Activated T-cell treated with anti-CD3 and anti-CD28 coated beads, Interleukin-2, amount 50 U/mL, for 24 hours (primary cell): Measurements from ENCODE around the gene BEGAIN.
A peak's percentile ranks its signal among the peaks of the same experiment; 100 is the strongest.

ENCODE experiments used
- DNase-seq: peaks from one replicate; pipeline ENCODE4 v3.0.0-alpha.2; 2020
- H3K27ac Mint-ChIP-seq: 2 replicates; pipeline ENCODE4 v1.8.0; 2020; ENCODE audit warnings: mild to moderate bottlenecking, mixed read lengths
- H3K27me3 Mint-ChIP-seq: 2 replicates; pipeline ENCODE4 v1.8.0; 2020; ENCODE audit warnings: mixed read lengths
- H3K36me3 Mint-ChIP-seq: 2 replicates; pipeline ENCODE4 v1.8.0; 2020; ENCODE audit warnings: low read depth, mixed read lengths
- H3K4me1 Mint-ChIP-seq: 2 replicates; pipeline ENCODE4 v1.8.0; 2020; ENCODE audit warnings: low read depth, mixed read lengths
- H3K4me3 Mint-ChIP-seq: 2 replicates; pipeline ENCODE4 v1.8.0; 2020; ENCODE audit warnings: mild to moderate bottlenecking, moderate library complexity, mixed read lengths
- H3K9me3 Mint-ChIP-seq: 2 replicates; pipeline ENCODE4 v1.8.0; 2020; ENCODE audit warnings: mixed read lengths

BEGAIN gene

GRCh38 chr14:100585448-100586152, 1.6 kb downstream of the BEGAIN start:
- H3K27me3 Mint-ChIP-seq: peaks cover 36% of the 10 kb centered on the region
- H3K36me3 Mint-ChIP-seq: no peaks in the 10 kb centered on the region
- peak overlapping the region; percentile 71 for H3K4me3 Mint-ChIP-seq
- no peak for DNase-seq
- H3K9me3 Mint-ChIP-seq: no peaks in the 10 kb centered on the region
- H3K27ac Mint-ChIP-seq: no peak overlapping the region
- peaks cover 7% of the 10 kb centered on the region for H3K4me1 Mint-ChIP-seq

GRCh38 chr14:100584056-100585031, 2.9 kb downstream of the BEGAIN start:
- DNase-seq: peak; percentile 23
- Mint-ChIP-seq H3K4me1 (peaks cover 7% of the 10 kb centered on the region), H3K27ac (no peak overlapping the region), H3K4me3 (no peak overlapping the region), H3K27me3 (peaks cover 24% of the 10 kb centered on the region), H3K36me3 (no peaks in the 10 kb centered on the region), H3K9me3 (no peaks in the 10 kb centered on the region)

- Mint-ChIP-seq H3K9me3 (no peaks in the 10 kb centered on the region), H3K4me1 (peaks cover 7% of the 10 kb centered on the region), H3K4me3 (no peak overlapping the region), H3K27ac (no peak overlapping the region), H3K27me3 (peaks cover 15% of the 10 kb centered on the region), H3K36me3 (no peaks in the 10 kb centered on the region)
- no peak for DNase-seq
Observed at GRCh38 chr14:100583245-100583644, 4.0 kb downstream of the BEGAIN start.

- Mint-ChIP-seq H3K27ac (no peak overlapping the region), H3K4me3 (no peak overlapping the region), H3K9me3 (no peaks in the 10 kb centered on the region), H3K4me1 (peaks cover 7% of the 10 kb centered on the region), H3K36me3 (no peaks in the 10 kb centered on the region), H3K27me3 (peaks cover 9% of the 10 kb centered on the region)
- DNase-seq: no peak
Observed at GRCh38 chr14:100582496-100583165, 4.6 kb downstream of the BEGAIN start.

- Mint-ChIP-seq H3K27me3 (peaks cover 6% of the 10 kb centered on the region), H3K36me3 (no peaks in the 10 kb centered on the region), H3K9me3 (no peaks in the 10 kb centered on the region), H3K27ac (no peak overlapping the region), H3K4me1 (peaks cover 4% of the 10 kb centered on the region), H3K4me3 (no peak overlapping the region)
- DNase-seq: no peak
Observed at GRCh38 chr14:100581228-100582145, 5.7 kb downstream of the BEGAIN start.

- Mint-ChIP-seq H3K27ac (no peak overlapping the region), H3K36me3 (no peaks in the 10 kb centered on the region), H3K4me3 (no peak overlapping the region), H3K9me3 (no peaks in the 10 kb centered on the region), H3K27me3 (no peaks in the 10 kb centered on the region), H3K4me1 (no peaks in the 10 kb centered on the region)
- no peak for DNase-seq
Observed at GRCh38 chr14:100580316-100581227, 6.6 kb downstream of the BEGAIN start.

GRCh38 chr14:100578552-100578951, 8.7 kb downstream of the BEGAIN start:
- no peaks in the 10 kb centered on the region for H3K9me3 Mint-ChIP-seq
- H3K27ac Mint-ChIP-seq: no peak overlapping the region
- no peaks in the 10 kb centered on the region for H3K4me1 Mint-ChIP-seq
- H3K36me3 Mint-ChIP-seq: no peaks in the 10 kb centered on the region
- DNase-seq: no peak
- H3K4me3 Mint-ChIP-seq: no peak overlapping the region
- H3K27me3 Mint-ChIP-seq: no peaks in the 10 kb centered on the region

- no peak for DNase-seq
- Mint-ChIP-seq H3K27ac (no peak overlapping the region), H3K27me3 (no peaks in the 10 kb centered on the region), H3K36me3 (no peaks in the 10 kb centered on the region), H3K9me3 (no peaks in the 10 kb centered on the region), H3K4me3 (no peak overlapping the region), H3K4me1 (no peaks in the 10 kb centered on the region)
Observed at GRCh38 chr14:100577986-100578431, 9.2 kb downstream of the BEGAIN start.

- H3K27me3 Mint-ChIP-seq: peaks cover 5% of the 10 kb centered on the region
- no peak for DNase-seq
Observed at GRCh38 chr14:100577321-100577985, 9.8 kb downstream of the BEGAIN start.

GRCh38 chr14:100576091-100577085, 10.8 kb downstream of the BEGAIN start:
- H3K9me3 Mint-ChIP-seq: no peaks in the 10 kb centered on the region
- peaks cover 11% of the 10 kb centered on the region for H3K27me3 Mint-ChIP-seq
- H3K4me1 Mint-ChIP-seq: peaks cover 2% of the 10 kb centered on the region
- no peak overlapping the region for H3K4me3 Mint-ChIP-seq
- no peak overlapping the region for H3K27ac Mint-ChIP-seq
- no peaks in the 10 kb centered on the region for H3K36me3 Mint-ChIP-seq
- DNase-seq: no peak

More at GRCh38 chr14:100577321-100577985, 9.8 kb downstream of the BEGAIN start:
- Mint-ChIP-seq H3K36me3 (no peaks in the 10 kb centered on the region), H3K27ac (no peak overlapping the region), H3K4me1 (peaks cover 2% of the 10 kb centered on the region), H3K9me3 (no peaks in the 10 kb centered on the region), H3K4me3 (no peak overlapping the region)

GRCh38 chr14:100575266-100575995, 11.8 kb downstream of the BEGAIN start:
- Mint-ChIP-seq H3K27ac (no peak overlapping the region), H3K4me3 (no peak overlapping the region), H3K4me1 (peaks cover 2% of the 10 kb centered on the region), H3K9me3 (no peaks in the 10 kb centered on the region), H3K36me3 (no peaks in the 10 kb centered on the region), H3K27me3 (peaks cover 20% of the 10 kb centered on the region)
- DNase-seq: no peak
